Mesenchymal stem cell (in vitro differentiated cells and primary cell): ENCODE data around the gene AFG1L.

Source experiments
- DNase-seq: peaks from one replicate; pipeline ENCODE4 v3.0.0-alpha.2; 2013
- H2AFZ ChIP-seq: one replicate; pipeline ENCODE4 v1.6.1; 2013; ENCODE audit warnings: low read depth, mild to moderate bottlenecking, control low read depth, inconsistent platforms, low read length, moderate library complexity
- H2AK5ac ChIP-seq: 2 replicates; pipeline ENCODE4 v1.6.1; 2013; ENCODE audit warnings: low read length, moderate library complexity, mild to moderate bottlenecking, inconsistent platforms; ENCODE audit not compliant: severe bottlenecking
- H2BK120ac ChIP-seq: one replicate; pipeline ENCODE4 v1.6.1; 2013; ENCODE audit warnings: low read depth, mild to moderate bottlenecking, inconsistent platforms, low read length, moderate library complexity
- H2BK12ac ChIP-seq, 2 experiments: one replicate each; pipeline ENCODE4 v1.6.1; 2013; ENCODE audit warnings: inconsistent platforms in 2 of 2, low read length in 2 of 2, mild to moderate bottlenecking in 2 of 2, moderate library complexity in 2 of 2, control low read depth in 1 of 2
- H2BK15ac ChIP-seq: one replicate; pipeline ENCODE4 v1.6.1; 2013; ENCODE audit warnings: mild to moderate bottlenecking, low read depth, inconsistent platforms; ENCODE audit not compliant: poor library complexity, severe bottlenecking
- H2BK5ac ChIP-seq: 2 replicates; pipeline ENCODE4 v1.6.1; 2013; ENCODE audit warnings: low read depth, mild to moderate bottlenecking, low read length, control low read depth, inconsistent platforms; ENCODE audit not compliant: poor library complexity, severe bottlenecking
- H3K14ac ChIP-seq, 2 experiments: one replicate each; pipeline ENCODE4 v1.6.1; 2013; ENCODE audit warnings: inconsistent platforms in 2 of 2, low read length in 2 of 2, control low read depth in 1 of 2, mild to moderate bottlenecking in 1 of 2, moderate library complexity in 1 of 2
- H3K18ac ChIP-seq, 2 experiments: one replicate each; pipeline ENCODE4 v1.6.1; 2013; ENCODE audit warnings: inconsistent platforms in 2 of 2, low read length in 2 of 2, control low read depth in 1 of 2, low read depth in 1 of 2, mild to moderate bottlenecking in 1 of 2
- H3K23ac ChIP-seq, 2 experiments: one replicate each; pipeline ENCODE4 v1.6.1; 2013; ENCODE audit warnings: inconsistent platforms in 2 of 2, low read length in 2 of 2, mild to moderate bottlenecking in 2 of 2, moderate library complexity in 2 of 2, control low read depth in 1 of 2
- H3K27ac ChIP-seq: 2 replicates; pipeline ENCODE4 v1.5.1; 2013; ENCODE audit warnings: mild to moderate bottlenecking, moderate library complexity, low read length, control low read depth, inconsistent platforms; ENCODE audit not compliant: poor library complexity, severe bottlenecking
- H3K27me3 ChIP-seq, 2 experiments: 2 replicates each; pipeline versions ENCODE4 v1.6.1 to v1.7.0; 2013; ENCODE audit warnings: low read length in 2 of 2, mild to moderate bottlenecking in 2 of 2, moderate library complexity in 2 of 2, control low read depth in 1 of 2, inconsistent platforms in 1 of 2; ENCODE audit not compliant: control insufficient read depth in 1 of 2, insufficient read depth in 1 of 2
- H3K36me3 ChIP-seq, 2 experiments: 2 replicates each; pipeline versions ENCODE4 v1.6.1 to v1.7.0; 2013; ENCODE audit warnings: low read length in 2 of 2, control low read depth in 1 of 2, inconsistent platforms in 1 of 2, low read depth in 1 of 2, mild to moderate bottlenecking in 1 of 2; ENCODE audit not compliant: insufficient read depth in 2 of 2, control insufficient read depth in 1 of 2
- H3K4ac ChIP-seq, 2 experiments: one replicate each; pipeline ENCODE4 v1.6.1; 2013; ENCODE audit warnings: inconsistent platforms in 2 of 2, low read length in 2 of 2, mild to moderate bottlenecking in 2 of 2, moderate library complexity in 2 of 2, control low read depth in 1 of 2, low read depth in 1 of 2
- H3K4me1 ChIP-seq: 2 replicates; pipeline ENCODE4 v1.6.1; 2013; ENCODE audit warnings: low read depth, low read length, control low read depth; ENCODE audit not compliant: control insufficient read depth, insufficient read depth
- H3K4me2 ChIP-seq: 2 replicates; pipeline ENCODE4 v1.6.1; 2013; ENCODE audit warnings: low read length, mild to moderate bottlenecking, inconsistent platforms; ENCODE audit not compliant: poor library complexity, severe bottlenecking
- H3K4me3 ChIP-seq, 2 experiments: 2 replicates each; pipeline versions ENCODE4 v1.5.1 to v1.7.0; 2013; ENCODE audit warnings: low read length in 2 of 2, mild to moderate bottlenecking in 2 of 2, control low read depth in 1 of 2, low read depth in 1 of 2; ENCODE audit not compliant: insufficient read depth in 1 of 2
- H3K79me1 ChIP-seq: replicated peaks from 2 replicates; pipeline ENCODE4 v1.6.1; 2013; ENCODE audit warnings: mild to moderate bottlenecking, control low read depth, low read length, inconsistent platforms; ENCODE audit not compliant: poor library complexity, severe bottlenecking
- H3K9ac ChIP-seq: 2 replicates; pipeline ENCODE4 v1.7.0; 2013; ENCODE audit warnings: mild to moderate bottlenecking, low read length, moderate library complexity
- H3K9me3 ChIP-seq: 2 replicates; pipeline ENCODE4 v1.7.0; 2013; ENCODE audit warnings: mild to moderate bottlenecking, low read length; ENCODE audit not compliant: control insufficient read depth
- H4K8ac ChIP-seq: one replicate; pipeline ENCODE4 v1.6.1; 2013; ENCODE audit warnings: inconsistent platforms, mild to moderate bottlenecking, low read length, moderate library complexity
- H4K91ac ChIP-seq: one replicate; pipeline ENCODE4 v1.6.1; 2013; ENCODE audit warnings: mild to moderate bottlenecking, low read length, inconsistent platforms
- WGBS: methylation state at CpG from one replicate; pipeline ENCODE4 v1.1.7; 2013; ENCODE audit warnings: mixed read lengths; 5-methylcytosine and 5-hydroxymethylcytosine counted together

Gene AFG1L

DNA sequence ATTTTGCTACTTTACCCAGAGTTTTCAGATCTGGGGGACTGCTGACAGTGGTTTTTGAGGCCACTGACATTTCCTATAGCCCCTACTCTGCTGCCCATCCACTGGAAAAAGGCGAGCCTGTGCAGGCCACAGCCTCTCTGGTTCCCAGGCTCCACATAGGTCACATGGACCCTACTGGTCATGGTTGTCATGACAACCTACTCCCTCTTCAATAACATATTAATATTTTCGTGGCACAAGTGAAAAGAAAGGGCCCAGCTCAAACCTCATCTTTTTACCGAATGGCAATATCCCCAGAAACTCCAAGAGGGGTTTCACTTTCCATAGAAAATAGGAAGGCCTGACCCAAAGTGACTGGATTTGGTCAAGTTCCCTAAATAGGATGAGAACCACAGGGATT, 254.9 kb downstream of the AFG1L start:
- no peak overlapping the region for H2BK12ac ChIP-seq
- no peak overlapping the region for H2BK5ac ChIP-seq
- no peak overlapping the region for H3K27ac ChIP-seq
- H2AK5ac ChIP-seq = no peak overlapping the region
- no peak overlapping the region for H3K4ac ChIP-seq
- H4K91ac ChIP-seq = no peak overlapping the region
- no peak overlapping the region for H2BK15ac ChIP-seq
- H3K4me3 ChIP-seq = no peak overlapping the region
- H3K9me3 ChIP-seq = no peaks in the 10 kb centered on the region
- no peak overlapping the region for H3K18ac ChIP-seq
- H3K79me1 ChIP-seq = no peaks in the 10 kb centered on the region
- H3K4me1 ChIP-seq = no peaks in the 10 kb centered on the region
- H3K27me3 ChIP-seq = no peaks in the 10 kb centered on the region
- no peak overlapping the region for H3K23ac ChIP-seq
- peak overlapping the region; percentile 32 for H3K9ac ChIP-seq
- DNase-seq = peak; percentile 12
- no peak overlapping the region for H3K4me2 ChIP-seq
- no peak overlapping the region for H2AFZ ChIP-seq
- 93% methylated on average over 3 of the region's 3 CpGs for WGBS
- no peak overlapping the region for H2BK120ac ChIP-seq
- H3K36me3 ChIP-seq = no peaks in the 10 kb centered on the region
- H3K14ac ChIP-seq = no peak overlapping the region
- H4K8ac ChIP-seq = no peak overlapping the region

DNA sequence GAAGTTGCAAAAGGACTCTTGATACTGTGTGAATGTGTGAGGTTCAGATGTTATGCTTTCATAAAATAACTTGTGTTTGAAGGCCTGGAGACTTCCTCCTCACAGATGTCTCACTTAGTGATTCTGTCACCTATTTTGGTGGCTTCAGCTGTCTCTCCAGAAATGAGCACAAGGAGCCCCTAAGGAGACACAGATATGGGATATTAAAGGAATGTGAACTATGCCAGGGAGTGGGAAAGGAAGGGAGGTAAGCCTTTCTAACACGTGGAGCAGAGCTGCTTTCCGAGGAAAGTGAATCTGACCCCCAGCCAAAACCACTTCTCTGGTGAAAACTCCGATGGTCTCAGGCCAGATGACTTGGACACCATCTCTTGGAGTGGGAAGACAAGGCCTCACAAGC, 255.4 kb downstream of the AFG1L start:
- 74% methylated on average over 3 of the region's 3 CpGs for WGBS
- Histone ChIP-seq H3K36me3 (no peaks in the 10 kb centered on the region), H3K9me3 (no peaks in the 10 kb centered on the region), H3K27me3 (no peaks in the 10 kb centered on the region), H4K8ac (no peak overlapping the region), H3K9ac (peak overlapping the region; percentile 32), H3K4ac (no peak overlapping the region), H2BK15ac (no peak overlapping the region), H3K23ac (no peak overlapping the region), H3K4me3 (no peak overlapping the region), H3K27ac (no peak overlapping the region), H3K14ac (no peak overlapping the region), H3K4me1 (no peaks in the 10 kb centered on the region), H3K79me1 (no peaks in the 10 kb centered on the region), H2BK120ac (no peak overlapping the region), H2AK5ac (no peak overlapping the region), H3K18ac (no peak overlapping the region), H2AFZ (no peak overlapping the region), H3K4me2 (no peak overlapping the region), H2BK12ac (no peak overlapping the region), H2BK5ac (no peak overlapping the region), H4K91ac (no peak overlapping the region)
- no peak for DNase-seq

GRCh38 chr6:108555399-108556052, 260.7 kb downstream of the AFG1L start:
- Histone ChIP-seq H3K23ac (no peak overlapping the region), H3K4ac (no peak overlapping the region), H3K79me1 (peaks cover 2% of the 10 kb centered on the region), H3K27ac (no peak overlapping the region), H3K9me3 (no peaks in the 10 kb centered on the region), H3K4me2 (no peak overlapping the region), H3K27me3 (no peaks in the 10 kb centered on the region), H2BK5ac (no peak overlapping the region), H3K4me3 (no peak overlapping the region), H3K4me1 (peaks cover 6% of the 10 kb centered on the region), H2BK120ac (no peak overlapping the region), H4K8ac (no peak overlapping the region), H3K36me3 (no peaks in the 10 kb centered on the region), H3K14ac (no peak overlapping the region), H2AK5ac (no peak overlapping the region), H4K91ac (no peak overlapping the region), H3K9ac (no peak overlapping the region), H3K18ac (no peak overlapping the region), H2BK15ac (no peak overlapping the region), H2AFZ (no peak overlapping the region), H2BK12ac (peak overlapping the region in 1 of 2 experiments; percentile 7)
- 89% methylated on average over 6 of the region's 7 CpGs for WGBS
- DNase-seq = no peak

GRCh38 chr6:108556250-108556649, 261.4 kb downstream of the AFG1L start:
- Histone ChIP-seq H3K4me3 (no peak overlapping the region), H2AK5ac (no peak overlapping the region), H3K14ac (no peak overlapping the region), H3K9ac (no peak overlapping the region), H2BK12ac (peak overlapping the region in 1 of 2 experiments; percentile 90), H3K4me2 (no peak overlapping the region), H3K27me3 (no peaks in the 10 kb centered on the region), H3K9me3 (no peaks in the 10 kb centered on the region), H4K91ac (no peak overlapping the region), H3K79me1 (peaks cover 2% of the 10 kb centered on the region), H3K4me1 (peaks cover 6% of the 10 kb centered on the region), H2BK120ac (no peak overlapping the region), H3K36me3 (no peaks in the 10 kb centered on the region), H2AFZ (no peak overlapping the region), H2BK15ac (no peak overlapping the region), H2BK5ac (no peak overlapping the region), H3K23ac (no peak overlapping the region), H3K4ac (no peak overlapping the region), H3K27ac (no peak overlapping the region), H4K8ac (no peak overlapping the region), H3K18ac (peak overlapping the region in 1 of 2 experiments; percentile 83)
- no peak for DNase-seq
- 97% methylated on average over 5 of the region's 5 CpGs for WGBS
